Coronary artery (tissue), 2 donors: ENCODE measurements around the gene TEAD4.

Experiments used
- DNase-seq: peaks from one replicate; pipeline ENCODE4 v3.0.0-alpha.2; 2017; ENCODE audit warnings: low spot score
- H3K27ac ChIP-seq, 2 donors: fragments of 200-600 bp; sonication (generic); one replicate each; pipeline ENCODE4 v1.5.1; 2016 to 2019
- H3K4me3 ChIP-seq: fragments of 200-600 bp; sonication (generic); 2 replicates; pipeline ENCODE4 v1.5.1; 2016; ENCODE audit warnings: mild to moderate bottlenecking, moderate library complexity
- CTCF ChIP-seq: fragments of 200-600 bp; sonication (generic); IDR thresholded peaks from one replicate; pipeline ENCODE4 v1.5.1; 2019; ENCODE audit warnings: antibody characterized with exemption

The TEAD4 gene

GRCh38 chr12:3038166-3038565 lies 79.0 kb downstream of the TEAD4 start:
- H3K4me3 ChIP-seq, result no peak overlapping the region
- DNase-seq, result no peak
- no peak overlapping the region for H3K27ac ChIP-seq
- TF ChIP-seq CTCF, result no peak

GRCh38 chr12:3038926-3039510 lies 79.8 kb downstream of the TEAD4 start:
- H3K4me3 ChIP-seq, result no peak overlapping the region
- DNase-seq, result no peak
- H3K27ac ChIP-seq, result no peak overlapping the region
- no peak for TF ChIP-seq CTCF

- H3K27ac ChIP-seq, result no peak overlapping the region
- no peak overlapping the region for H3K4me3 ChIP-seq
- no peak for TF ChIP-seq CTCF
- no peak for DNase-seq
Observed at GRCh38 chr12:3040026-3040656, 80.9 kb downstream of the TEAD4 start.

GRCh38 chr12:3040663-3041544 lies 81.7 kb downstream of the TEAD4 start:
- no peak overlapping the region for H3K4me3 ChIP-seq
- no peak overlapping the region for H3K27ac ChIP-seq
- TF ChIP-seq CTCF, result no peak
- no peak for DNase-seq

- DNase-seq, result no peak
- Histone ChIP-seq H3K27ac (no peak overlapping the region), H3K4me3 (no peak overlapping the region)
- TF ChIP-seq CTCF, result peak; percentile 56
Observed at GRCh38 chr12:3041558-3042164, 82.5 kb downstream of the TEAD4 start.

- Histone ChIP-seq H3K27ac (no peak overlapping the region), H3K4me3 (no peak overlapping the region)
- no peak for TF ChIP-seq CTCF
- no peak for DNase-seq
Observed at GRCh38 chr12:3042394-3042793, 83.2 kb downstream of the TEAD4 start.
